GM18867 (cell line): ENCODE data around the gene IMMP2L.

ENCODE experiments used
- ATAC-seq: cut with Tn5 transposase; IDR thresholded peaks from one replicate; pipeline ENCODE4 v1.9.1; 2021; ENCODE audit warnings: mild to moderate bottlenecking, moderate library complexity; ENCODE audit not compliant: unreplicated experiment

The IMMP2L gene

DNA sequence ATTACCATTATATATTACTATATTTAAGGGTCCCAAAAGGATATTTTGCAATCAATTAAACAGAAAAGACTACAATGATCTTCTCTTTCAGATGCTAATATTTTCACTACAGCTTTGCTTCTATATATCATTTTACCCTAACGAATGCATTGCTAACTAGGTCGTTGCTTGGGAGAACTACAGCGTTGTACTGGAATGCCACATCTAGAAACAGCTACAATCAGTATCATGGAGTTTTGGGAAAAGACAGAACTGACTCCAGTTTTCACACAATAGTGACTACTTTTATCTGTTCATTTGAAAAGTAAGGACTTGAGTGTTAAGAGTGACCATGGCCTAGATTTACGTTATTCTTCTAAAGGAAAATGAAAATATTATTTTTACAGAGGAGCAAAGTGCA is 432.9 kb downstream of the IMMP2L start:
- ATAC-seq, result no peak

DNA sequence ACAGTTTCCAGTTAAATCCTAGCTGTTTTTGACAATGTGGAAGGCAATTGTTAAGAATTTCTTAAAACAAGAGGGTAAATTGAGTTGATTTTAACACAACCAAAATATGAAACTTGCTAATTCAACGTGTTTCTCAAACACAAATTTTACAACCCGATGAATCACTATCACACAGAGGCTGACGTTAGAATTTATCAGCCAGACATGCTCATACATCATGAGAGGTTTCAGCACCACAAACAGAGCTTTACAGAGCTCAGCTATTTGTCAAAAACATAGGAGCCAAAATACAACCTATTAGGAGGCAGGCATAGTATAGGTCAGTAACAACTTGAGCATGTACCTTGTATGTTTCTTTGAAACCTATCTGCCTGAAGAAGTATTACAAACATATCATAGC is 435.3 kb downstream of the IMMP2L start:
- no peak for ATAC-seq

GRCh38 chr7:111115966-111116365 is 446.3 kb downstream of the IMMP2L start:
- no peak for ATAC-seq

DNA sequence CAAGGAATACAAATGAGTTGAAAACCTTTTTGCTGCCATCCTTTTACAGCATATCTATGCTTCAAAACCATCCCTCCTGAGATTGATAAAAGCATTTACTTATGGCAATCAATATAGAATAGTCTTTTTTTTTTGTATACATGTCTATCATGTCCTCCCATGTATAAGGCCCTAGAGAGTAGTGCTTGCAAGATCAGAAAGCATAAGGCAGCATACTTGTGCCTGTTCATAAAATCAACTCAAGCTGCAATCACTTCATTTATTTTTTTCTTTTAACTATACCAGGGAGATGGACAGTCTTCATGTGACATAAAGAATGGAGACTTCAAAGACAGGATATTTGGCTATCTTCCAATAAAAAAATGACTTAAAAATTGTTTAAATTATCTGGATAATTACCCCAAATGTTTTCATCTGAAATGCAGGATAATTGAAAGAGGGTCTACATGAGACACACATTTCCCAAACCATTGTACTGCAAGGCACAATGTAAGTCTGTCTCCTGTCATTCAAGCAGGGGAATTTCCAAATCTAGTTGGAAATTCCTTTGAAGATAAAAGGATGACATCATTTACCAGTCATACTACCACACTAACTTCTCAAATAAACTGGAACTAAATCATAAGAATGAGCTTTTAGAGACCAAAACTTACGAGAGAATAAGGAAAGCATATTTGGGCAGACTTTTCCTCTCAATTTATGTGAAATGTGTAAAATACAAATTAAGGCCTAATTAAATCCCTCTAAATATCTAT is 448.9 kb downstream of the IMMP2L start:
- ATAC-seq, result no peak

DNA sequence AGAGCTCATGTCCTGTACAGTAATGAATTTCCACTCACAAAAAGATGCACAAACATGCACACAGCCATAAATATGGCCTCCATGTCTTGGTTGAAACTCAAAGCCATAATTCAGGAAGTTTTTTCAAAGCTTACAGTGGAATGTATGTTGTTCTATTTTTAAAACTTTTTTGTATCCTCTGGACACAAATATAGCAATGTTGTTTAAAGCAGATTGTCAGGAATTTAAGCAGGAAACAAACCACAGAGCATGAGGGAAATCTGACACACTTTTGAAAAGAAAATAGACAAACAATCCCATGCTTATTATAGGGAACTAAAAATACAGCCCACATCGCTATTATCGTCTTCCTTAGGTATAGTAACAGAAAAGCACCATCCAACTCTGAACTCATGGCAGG is 449.9 kb downstream of the IMMP2L start:
- no peak for ATAC-seq

DNA sequence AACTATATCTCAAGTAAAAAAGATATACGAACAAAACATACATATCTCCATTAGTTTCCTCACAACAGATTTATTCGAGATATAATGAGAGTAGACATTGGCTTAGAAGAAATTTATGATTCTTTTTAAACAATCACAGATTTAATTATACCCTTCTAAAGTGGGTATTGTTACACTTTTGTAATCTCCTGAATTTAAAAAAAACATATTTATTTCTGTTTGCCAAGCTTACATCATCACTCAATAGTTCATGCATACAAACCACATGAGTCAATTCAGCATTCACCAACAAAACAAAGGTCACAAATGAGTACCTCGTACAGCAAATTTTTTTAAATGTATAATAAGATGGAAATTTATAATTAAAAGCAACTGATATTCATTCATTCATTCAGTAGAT is 453.8 kb downstream of the IMMP2L start:
- ATAC-seq, result no peak

DNA sequence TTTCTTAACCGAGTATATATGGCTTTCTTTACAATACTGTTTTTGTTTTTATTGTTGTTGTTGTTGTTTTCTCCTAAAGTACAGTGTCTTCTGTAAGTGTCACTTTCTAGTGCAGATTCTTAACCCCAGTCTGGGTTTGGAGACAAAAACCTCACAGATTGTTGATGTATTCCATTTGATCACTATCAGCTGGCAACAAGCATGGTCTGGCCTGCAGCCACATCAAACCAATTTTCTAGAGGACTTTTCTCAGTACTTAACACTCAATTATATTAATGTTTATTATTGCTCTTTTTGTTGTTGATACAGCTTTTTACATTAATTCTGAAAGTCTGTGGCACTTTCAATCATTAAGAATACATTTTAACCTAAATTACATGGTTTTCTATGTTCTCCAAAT is 454.3 kb downstream of the IMMP2L start:
- no peak for ATAC-seq

- no peak for ATAC-seq
Observed at GRCh38 chr7:111107579-111107978, 454.7 kb downstream of the IMMP2L start.

GRCh38 chr7:111105269-111105668 is 457.0 kb downstream of the IMMP2L start:
- no peak for ATAC-seq

GRCh38 chr7:111104710-111105109 is 457.6 kb downstream of the IMMP2L start:
- ATAC-seq, result peak; percentile 47

DNA sequence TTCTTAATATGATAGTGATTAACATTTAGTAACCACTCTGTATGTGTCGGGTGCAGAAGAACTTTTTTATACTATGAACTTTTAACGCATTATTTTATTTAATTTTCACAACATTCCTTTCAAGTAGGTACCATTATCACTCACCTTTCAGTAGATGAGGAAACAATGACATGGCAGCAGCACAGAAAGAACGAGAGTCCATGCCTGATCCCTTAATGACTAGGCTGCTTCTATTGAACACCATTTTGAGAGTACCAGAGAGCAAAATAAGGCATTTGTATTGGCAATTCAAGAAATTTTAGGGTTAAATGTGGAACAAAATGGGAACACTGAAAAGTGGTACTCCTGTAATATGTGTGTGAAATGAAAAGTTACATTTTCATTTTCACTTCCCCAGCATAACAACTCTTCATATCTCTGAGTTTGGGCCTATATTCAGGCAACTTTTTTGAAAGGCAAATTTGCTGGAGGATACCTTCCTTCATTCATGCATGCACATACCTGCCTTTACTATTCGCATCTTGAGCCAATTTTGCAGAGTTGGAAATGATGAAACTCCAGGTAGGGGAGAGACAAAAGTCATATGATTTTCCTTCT is 458.5 kb downstream of the IMMP2L start:
- ATAC-seq, result peak; percentile 87

DNA sequence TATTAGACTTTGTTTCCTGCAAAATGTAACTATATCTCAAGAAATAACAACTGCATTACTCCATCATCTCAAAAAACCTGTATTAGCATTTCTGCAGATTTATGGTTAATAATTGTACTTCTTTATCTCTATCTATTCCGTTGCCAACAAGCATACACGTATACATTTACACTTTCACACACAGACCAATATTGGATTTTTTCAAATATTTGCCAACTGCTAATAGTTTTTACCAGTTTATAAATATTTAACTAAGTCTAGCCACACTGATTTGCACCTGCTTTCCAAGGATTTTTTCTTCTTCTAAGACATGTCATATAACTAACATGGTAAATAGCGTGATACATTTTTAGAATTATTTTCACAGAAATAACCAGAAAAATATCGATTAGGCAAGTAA is 459.2 kb downstream of the IMMP2L start:
- no peak for ATAC-seq

DNA sequence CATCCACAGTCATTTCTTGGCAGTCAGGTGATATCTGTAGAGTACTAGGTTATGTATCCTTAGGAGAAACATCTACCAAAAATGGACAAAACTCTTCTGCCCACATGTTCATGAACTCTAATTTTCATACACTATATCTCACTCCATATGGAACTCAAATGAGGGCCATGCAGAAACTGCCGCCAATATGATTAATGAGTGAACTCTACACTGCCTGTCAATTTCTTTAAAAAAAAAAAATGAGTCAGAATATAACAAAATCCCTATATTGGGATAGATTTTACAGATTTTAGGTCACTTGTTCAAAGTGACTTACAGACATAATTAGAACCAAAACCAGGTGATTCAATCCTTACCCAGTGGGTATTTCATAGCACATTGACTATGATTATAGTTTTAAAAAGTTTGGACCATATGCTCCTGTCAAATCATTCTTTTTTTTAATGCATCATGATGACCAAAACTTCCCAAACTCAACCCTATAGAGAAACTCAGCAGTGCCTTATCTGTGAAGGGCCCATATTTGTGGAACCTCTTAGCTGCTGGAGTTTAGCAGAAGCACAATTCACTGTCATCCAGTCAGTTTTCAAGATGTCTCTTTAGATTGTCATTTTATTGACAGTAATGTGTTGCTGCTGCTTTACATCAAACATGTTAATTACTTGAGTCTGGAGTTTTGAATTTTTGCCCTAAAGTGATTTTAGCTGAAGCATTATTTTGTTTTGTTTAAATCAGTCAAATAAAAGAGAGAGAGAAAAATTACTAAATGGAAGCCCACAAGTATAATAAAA is 460.2 kb downstream of the IMMP2L start:
- no peak for ATAC-seq

GRCh38 chr7:111098926-111099250 is 463.4 kb downstream of the IMMP2L start:
- peak; percentile 4 for ATAC-seq

DNA sequence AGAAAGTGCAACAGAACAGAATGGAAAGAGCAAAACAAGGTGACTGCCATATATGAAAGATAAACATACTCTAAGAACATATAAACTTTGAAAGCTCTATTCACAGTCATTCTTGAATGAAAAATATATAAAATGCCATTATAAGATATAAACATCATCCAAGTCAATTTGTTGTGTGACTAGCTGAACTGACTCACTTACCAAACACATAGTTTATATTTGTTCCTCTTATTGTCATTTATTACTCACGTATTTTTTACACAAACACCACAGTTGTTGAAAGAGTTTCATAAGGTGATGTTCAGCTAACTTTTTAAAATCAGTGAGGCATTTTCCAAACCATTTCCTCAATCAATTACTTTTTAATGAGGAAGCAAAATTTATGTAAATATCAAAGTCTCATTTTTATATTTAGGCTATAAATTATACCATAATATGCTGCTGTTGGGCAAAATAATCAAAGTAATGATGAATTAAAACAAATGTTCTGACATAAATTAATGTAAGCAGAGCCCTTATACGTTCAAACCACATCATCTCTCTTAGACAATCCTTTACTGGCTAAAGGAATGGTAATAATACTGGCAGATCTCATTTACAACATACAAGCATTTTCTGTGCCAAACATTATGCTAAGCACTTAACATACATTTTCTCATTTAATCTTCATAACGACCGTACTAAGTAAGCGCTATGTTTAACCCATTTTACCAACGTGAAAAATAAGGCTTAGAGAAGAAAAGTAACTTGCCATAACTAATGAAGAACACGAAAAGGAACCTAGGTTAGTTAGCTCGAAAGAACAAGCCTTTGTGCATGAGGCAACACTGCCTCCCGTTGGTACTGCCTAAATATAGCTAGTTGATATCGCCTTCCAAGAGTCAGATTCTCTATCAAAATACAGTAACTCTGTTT is 464.0 kb downstream of the IMMP2L start:
- peak; percentile 87 for ATAC-seq

- ATAC-seq, result no peak
Observed at GRCh38 chr7:111096997-111097396, 465.3 kb downstream of the IMMP2L start.

- ATAC-seq, result no peak
Observed at GRCh38 chr7:111094419-111094818, 467.9 kb downstream of the IMMP2L start.

DNA sequence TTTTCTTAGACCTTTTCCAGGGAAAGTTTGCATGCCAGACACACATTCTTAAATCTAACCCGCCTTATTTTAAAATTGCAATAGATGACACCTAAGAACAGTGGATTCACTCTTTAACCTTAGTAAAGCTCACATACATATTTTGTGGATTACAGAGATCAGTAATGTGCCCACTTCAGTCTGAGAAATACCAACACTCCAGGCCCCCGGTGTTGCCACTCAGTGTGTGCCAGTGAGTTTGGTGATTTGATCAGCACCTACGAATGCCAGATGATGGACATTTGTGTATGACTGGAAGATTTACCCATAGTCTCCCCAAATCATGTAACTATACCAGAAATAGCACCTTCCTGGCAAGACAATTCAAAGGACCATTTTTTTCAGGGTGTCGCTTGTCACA is 468.8 kb downstream of the IMMP2L start:
- ATAC-seq, result no peak

DNA sequence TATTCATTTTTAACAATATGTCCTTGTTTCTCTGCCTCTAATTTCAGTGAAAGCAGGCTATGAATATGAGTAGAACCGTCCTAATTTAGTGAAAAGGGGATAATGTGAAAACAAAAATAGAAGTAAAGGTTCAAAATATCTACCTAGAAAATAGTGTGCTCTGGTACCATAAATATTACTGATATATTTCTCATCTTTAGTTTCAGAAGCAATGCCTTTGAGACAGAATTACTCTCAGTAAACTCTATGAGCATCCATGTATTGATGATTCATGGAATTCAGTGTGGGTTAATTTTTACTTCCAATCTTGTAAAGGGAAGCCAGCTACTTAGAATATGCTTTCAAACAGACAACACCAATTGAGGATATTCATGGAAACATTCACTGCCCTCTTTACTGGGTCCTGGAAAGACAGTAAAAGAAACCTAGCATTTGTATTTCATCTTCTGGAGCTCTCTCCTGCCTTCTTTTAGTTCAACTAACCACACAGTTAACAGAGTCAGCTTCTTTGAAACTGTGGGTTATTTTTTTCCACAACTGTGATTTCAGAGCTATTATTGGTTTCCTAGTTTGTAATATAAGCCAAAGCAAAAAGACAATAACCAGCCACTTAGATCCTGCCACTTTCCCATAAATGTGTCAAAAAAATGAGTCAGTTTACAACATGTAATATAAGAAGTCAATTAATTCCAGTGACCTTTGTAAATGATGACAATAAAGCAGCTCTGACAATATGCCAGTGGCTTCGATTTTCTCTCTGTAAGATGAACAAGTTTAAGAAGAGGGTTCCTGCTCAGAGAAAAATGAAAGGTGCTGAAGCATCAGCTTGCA is 469.7 kb downstream of the IMMP2L start:
- peak; percentile 54 for ATAC-seq
